HepG2 (cell line): Measurements from ENCODE around the gene MTHFSD. TPM values are rescaled to one million over a fixed set of nuclear protein-coding genes. Genes with fewer than 3 reads are reported as not detected.

ENCODE experiments used
- CCDC6 ChIP-seq: sonication (generic); formaldehyde crosslinking; IDR thresholded peaks from 2 replicates; pipeline ENCODE4 v1.8.1; 2022; ENCODE audit warnings: mild to moderate bottlenecking, missing genetic modification reagents, moderate library complexity
- ETV5 ChIP-seq: IDR thresholded peaks from 2 replicates; pipeline ENCODE4 v1.6.1; 2018; ENCODE audit warnings: missing biosample characterization, missing genetic modification reagents, inconsistent platforms, borderline replicate concordance
- FOSL2 ChIP-seq: sonication (generic); formaldehyde crosslinking; IDR thresholded peaks from 2 replicates; pipeline ENCODE4 v1.4.0; 2020; ENCODE audit warnings: missing genetic modification reagents
- GTF3A ChIP-seq: sonication (generic); formaldehyde crosslinking; conservative IDR thresholded peaks from 2 replicates; pipeline ENCODE4 v1.4.0; 2020; ENCODE audit warnings: mild to moderate bottlenecking, missing genetic modification reagents
- HNF1B ChIP-seq: sonication (generic); formaldehyde crosslinking; IDR thresholded peaks from 2 replicates; pipeline ENCODE4 v1.5.1; 2020; ENCODE audit warnings: mild to moderate bottlenecking, moderate library complexity, missing genetic modification reagents
- HNRNPUL1 ChIP-seq: fragments of 200-400 bp; formaldehyde crosslinking; IDR thresholded peaks from 2 replicates; pipeline ENCODE4 v1.6.1; 2017; ENCODE audit warnings: low read depth, mild to moderate bottlenecking, low read length, moderate library complexity
- JUNB ChIP-seq: sonication (generic); formaldehyde crosslinking; IDR thresholded peaks from 2 replicates; pipeline ENCODE4 v1.8.0; 2022; ENCODE audit warnings: missing genetic modification reagents, mild to moderate bottlenecking, borderline replicate concordance
- MNT ChIP-seq: fragments of 450-650 bp; IDR thresholded peaks from 2 replicates; pipeline ENCODE4 v1.6.1; 2016
- MTA3 ChIP-seq: sonication (generic); formaldehyde crosslinking; IDR thresholded peaks from 2 replicates; pipeline ENCODE4 v1.4.0; 2020; ENCODE audit warnings: missing genetic modification reagents
- RCOR2 ChIP-seq: IDR thresholded peaks from 2 replicates; pipeline ENCODE4 v1.6.1; 2016; ENCODE audit warnings: missing biosample characterization, missing genetic modification reagents
- ZFP1 ChIP-seq: IDR thresholded peaks from 2 replicates; pipeline ENCODE4 v1.6.1; 2016
- ZNF704 ChIP-seq: sonication (generic); formaldehyde crosslinking; IDR thresholded peaks from 2 replicates; pipeline ENCODE4 v1.8.1; 2023; ENCODE audit warnings: mild to moderate bottlenecking, inconsistent platforms, moderate library complexity, missing genetic modification reagents, borderline replicate concordance
- ZNF746 ChIP-seq: sonication (generic); formaldehyde crosslinking; IDR thresholded peaks from 2 replicates; pipeline ENCODE4 v1.8.0; 2022; ENCODE audit warnings: mild to moderate bottlenecking, missing genetic modification reagents
- ZNF782 ChIP-seq: sonication (generic); formaldehyde crosslinking; IDR thresholded peaks from 2 replicates; pipeline ENCODE4 v1.4.0; 2020; ENCODE audit warnings: missing genetic modification reagents, mild to moderate bottlenecking, borderline replicate concordance
- polyA plus RNA-seq, 8 experiments: library from polyadenylated mRNA; depleted of rRNA in 3 of 8; stranded (reverse) in 7 of 8; unstranded in 1 of 8; fragments of >200 nt; fragmentation: Illumina TruSeq in 4 of 8; extraction: Trizol in 4 of 8; gene quantifications; 2 replicates each; pipeline versions ENCODE4 v1.2.1 to v1.2.3, GENCODE V29; 2011 to 2016; ENCODE audit warnings: low read depth in 4 of 8, missing spikeins in 1 of 8, mixed read lengths in 1 of 8; ENCODE audit not compliant: insufficient read depth in 1 of 8
- total RNA-seq, 5 experiments: library from RNA; depleted of rRNA; stranded (reverse); fragments of >200 nt; fragmentation: Illumina TruSeq; extraction: Trizol; gene quantifications; 2 replicates each; pipeline ENCODE4 v1.2.3, GENCODE V29; 2016; ENCODE audit warnings: low read depth in 1 of 5
- TF ChIP-seq, protein P1 (sequence below): sonication (generic); formaldehyde crosslinking; IDR thresholded peaks from 2 replicates; pipeline ENCODE4 v1.4.0; 2020; ENCODE audit warnings: mild to moderate bottlenecking, missing genetic modification reagents
- TF ChIP-seq, protein P2 (sequence below): sonication (generic); formaldehyde crosslinking; conservative IDR thresholded peaks from 2 replicates; pipeline ENCODE4 v1.4.0; 2020; ENCODE audit warnings: missing genetic modification reagents
- TF ChIP-seq, protein P3 (sequence below): sonication (generic); formaldehyde crosslinking; IDR thresholded peaks from 2 replicates; pipeline ENCODE4 v1.5.1; 2020; ENCODE audit warnings: missing genetic modification reagents, mild to moderate bottlenecking, borderline replicate concordance
- TF ChIP-seq, protein P4 (sequence below): IDR thresholded peaks from 2 replicates; pipeline ENCODE4 v1.6.1; 2016; ENCODE audit warnings: low read depth, control low read depth

The MTHFSD gene
- total and polyA plus RNA-seq, 2 of the 13 experiments (the other 11 are each of a cell fraction or from before 2014, with no cell fraction given): 14.2 to 16.3 TPM

GRCh38 chr16:86554917-86555703 lies at the start of gene MTHFSD (continued):
- TF ChIP-seq ZNF704 (CRISPR knock-in tag) (peak; percentile 74; the same call in 1 of the 2 replicates), MNT (0 out of 2 replicates have a peak, but pooled peaks have one; percentile 3), HNF1B (peak; percentile 84), FOSL2 (peak; percentile 57; the same call in 1 of the 2 replicates), JUNB (CRISPR knock-in tag) (no peak), ETV5 (CRISPR knock-in tag) (0 out of 2 replicates have a peak, but pooled peaks have one; percentile 38), GTF3A (CRISPR knock-in tag) (no peak), ZNF746 (CRISPR knock-in tag) (peak; percentile 24; the same call in 1 of the 2 replicates), RCOR2 (CRISPR knock-in tag) (peak; percentile 71; the same call in 1 of the 2 replicates), ZFP1 (no peak), HNRNPUL1 (no peak), ZNF782 (CRISPR knock-in tag) (0 out of 2 replicates have a peak, but pooled peaks have one; percentile 62), MTA3 (CRISPR knock-in tag) (no peak), CCDC6 (CRISPR knock-in tag) (no peak)
- TF ChIP-seq, protein P1, sequence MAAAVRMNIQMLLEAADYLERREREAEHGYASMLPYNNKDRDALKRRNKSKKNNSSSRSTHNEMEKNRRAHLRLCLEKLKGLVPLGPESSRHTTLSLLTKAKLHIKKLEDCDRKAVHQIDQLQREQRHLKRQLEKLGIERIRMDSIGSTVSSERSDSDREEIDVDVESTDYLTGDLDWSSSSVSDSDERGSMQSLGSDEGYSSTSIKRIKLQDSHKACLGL (CRISPR knock-in tag): peak; percentile 77
- TF ChIP-seq, protein P2, sequence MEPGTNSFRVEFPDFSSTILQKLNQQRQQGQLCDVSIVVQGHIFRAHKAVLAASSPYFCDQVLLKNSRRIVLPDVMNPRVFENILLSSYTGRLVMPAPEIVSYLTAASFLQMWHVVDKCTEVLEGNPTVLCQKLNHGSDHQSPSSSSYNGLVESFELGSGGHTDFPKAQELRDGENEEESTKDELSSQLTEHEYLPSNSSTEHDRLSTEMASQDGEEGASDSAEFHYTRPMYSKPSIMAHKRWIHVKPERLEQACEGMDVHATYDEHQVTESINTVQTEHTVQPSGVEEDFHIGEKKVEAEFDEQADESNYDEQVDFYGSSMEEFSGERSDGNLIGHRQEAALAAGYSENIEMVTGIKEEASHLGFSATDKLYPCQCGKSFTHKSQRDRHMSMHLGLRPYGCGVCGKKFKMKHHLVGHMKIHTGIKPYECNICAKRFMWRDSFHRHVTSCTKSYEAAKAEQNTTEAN: no peak
- TF ChIP-seq, protein P3, sequence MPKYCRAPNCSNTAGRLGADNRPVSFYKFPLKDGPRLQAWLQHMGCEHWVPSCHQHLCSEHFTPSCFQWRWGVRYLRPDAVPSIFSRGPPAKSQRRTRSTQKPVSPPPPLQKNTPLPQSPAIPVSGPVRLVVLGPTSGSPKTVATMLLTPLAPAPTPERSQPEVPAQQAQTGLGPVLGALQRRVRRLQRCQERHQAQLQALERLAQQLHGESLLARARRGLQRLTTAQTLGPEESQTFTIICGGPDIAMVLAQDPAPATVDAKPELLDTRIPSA: no peak; the same call in 1 of the 2 replicates
- TF ChIP-seq, protein P4, sequence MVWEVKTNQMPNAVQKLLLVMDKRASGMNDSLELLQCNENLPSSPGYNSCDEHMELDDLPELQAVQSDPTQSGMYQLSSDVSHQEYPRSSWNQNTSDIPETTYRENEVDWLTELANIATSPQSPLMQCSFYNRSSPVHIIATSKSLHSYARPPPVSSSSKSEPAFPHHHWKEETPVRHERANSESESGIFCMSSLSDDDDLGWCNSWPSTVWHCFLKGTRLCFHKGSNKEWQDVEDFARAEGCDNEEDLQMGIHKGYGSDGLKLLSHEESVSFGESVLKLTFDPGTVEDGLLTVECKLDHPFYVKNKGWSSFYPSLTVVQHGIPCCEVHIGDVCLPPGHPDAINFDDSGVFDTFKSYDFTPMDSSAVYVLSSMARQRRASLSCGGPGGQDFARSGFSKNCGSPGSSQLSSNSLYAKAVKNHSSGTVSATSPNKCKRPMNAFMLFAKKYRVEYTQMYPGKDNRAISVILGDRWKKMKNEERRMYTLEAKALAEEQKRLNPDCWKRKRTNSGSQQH (CRISPR knock-in tag): peak; percentile 89; the same call in 1 of the 2 replicates
